GM18861 (cell line): ENCODE measurements around the gene SAMD1.

Experiments used
- ATAC-seq: cut with Tn5 transposase; IDR thresholded peaks from one replicate; pipeline ENCODE4 v1.9.1; 2021; ENCODE audit not compliant: unreplicated experiment

Gene SAMD1

DNA sequence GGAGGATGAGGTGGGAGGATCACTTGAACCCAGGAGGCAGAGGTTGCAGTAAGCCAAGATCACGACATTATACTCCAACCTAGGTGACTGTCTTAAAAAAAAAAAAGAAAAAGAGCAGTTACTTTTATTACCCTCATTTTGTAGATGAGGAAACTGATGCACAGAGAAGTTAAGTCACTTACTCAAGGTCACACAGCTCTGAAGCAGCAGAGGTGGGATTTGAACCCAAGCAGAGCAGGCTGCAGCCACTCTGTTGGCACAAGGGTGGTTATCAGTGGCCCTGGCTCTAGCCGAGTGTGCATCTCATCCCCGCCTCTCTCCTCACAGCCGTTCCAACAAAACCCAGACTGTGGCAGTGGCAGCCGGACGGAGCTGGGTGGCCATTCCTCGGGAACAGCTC is 51.4 kb downstream of the SAMD1 start:
- no peak for ATAC-seq
